Fibroblast of lung (primary cell): ENCODE results near the gene CD247.

Source experiments
- EZH2 ChIP-seq: IDR thresholded peaks from 2 replicates; pipeline ENCODE4 v1.5.1; 2012; ENCODE audit warnings: low read length, control low read depth, mild to moderate bottlenecking; ENCODE audit errors: missing control alignments
- TF ChIP-seq, protein P1 (sequence below), 2 donors: IDR thresholded peaks in 1 of 2; conservative IDR thresholded peaks in 1 of 2; 1 replicate in 1 of 2; 2 replicates in 1 of 2; pipeline ENCODE4 v1.5.1; 2011 to 2012; ENCODE audit warnings: low read length in 2 of 2, control low read depth in 1 of 2, inconsistent platforms in 1 of 2, low read depth in 1 of 2, mild to moderate bottlenecking in 1 of 2

DNA sequence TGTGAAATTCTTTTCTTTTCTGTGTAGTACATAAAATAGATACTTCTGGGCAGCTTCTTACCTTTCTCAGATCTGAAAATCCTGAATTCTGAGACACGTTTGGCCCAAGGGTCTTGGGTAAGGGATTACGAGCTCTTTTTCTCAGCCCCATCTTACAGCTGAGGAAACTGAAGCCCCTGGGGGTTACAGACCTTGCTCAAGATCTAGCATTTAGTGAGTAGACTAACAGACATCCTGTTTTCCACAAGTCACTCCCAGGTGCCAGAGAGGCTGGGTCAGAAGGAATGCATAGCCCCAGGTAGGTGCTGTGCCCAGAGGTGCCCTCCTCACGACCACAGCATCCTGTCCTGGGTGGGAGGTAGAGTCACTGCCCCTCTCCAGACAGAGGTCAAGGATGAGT is 48.4 kb upstream of the CD247 start:
- TF ChIP-seq, protein P1, sequence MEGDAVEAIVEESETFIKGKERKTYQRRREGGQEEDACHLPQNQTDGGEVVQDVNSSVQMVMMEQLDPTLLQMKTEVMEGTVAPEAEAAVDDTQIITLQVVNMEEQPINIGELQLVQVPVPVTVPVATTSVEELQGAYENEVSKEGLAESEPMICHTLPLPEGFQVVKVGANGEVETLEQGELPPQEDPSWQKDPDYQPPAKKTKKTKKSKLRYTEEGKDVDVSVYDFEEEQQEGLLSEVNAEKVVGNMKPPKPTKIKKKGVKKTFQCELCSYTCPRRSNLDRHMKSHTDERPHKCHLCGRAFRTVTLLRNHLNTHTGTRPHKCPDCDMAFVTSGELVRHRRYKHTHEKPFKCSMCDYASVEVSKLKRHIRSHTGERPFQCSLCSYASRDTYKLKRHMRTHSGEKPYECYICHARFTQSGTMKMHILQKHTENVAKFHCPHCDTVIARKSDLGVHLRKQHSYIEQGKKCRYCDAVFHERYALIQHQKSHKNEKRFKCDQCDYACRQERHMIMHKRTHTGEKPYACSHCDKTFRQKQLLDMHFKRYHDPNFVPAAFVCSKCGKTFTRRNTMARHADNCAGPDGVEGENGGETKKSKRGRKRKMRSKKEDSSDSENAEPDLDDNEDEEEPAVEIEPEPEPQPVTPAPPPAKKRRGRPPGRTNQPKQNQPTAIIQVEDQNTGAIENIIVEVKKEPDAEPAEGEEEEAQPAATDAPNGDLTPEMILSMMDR (conservative IDR thresholded peaks at IDR 0.05 in 1 of 2, IDR thresholded peaks at IDR 0.05 in 1 of 2; ENCODE audit: low read depth in 1 of 2, low read length in 2 of 2) = no peak
- no peak for TF ChIP-seq EZH2
